Smooth muscle cell (in vitro differentiated cells): ENCODE results near the gene ZNF768. TPM values are rescaled to one million over a fixed set of nuclear protein-coding genes. Genes with fewer than 3 reads are reported as not detected.

Experiments
- DNase-seq: peaks from one replicate; lab custom pipeline; 2025; ENCODE audit not compliant: unreplicated experiment; lab: John Stamatoyannopoulos, UW
- H2AFZ ChIP-seq: fragments of 200-600 bp; sonication (generic); 2 replicates; pipeline ENCODE4 v1.6.0; 2016; ENCODE audit warnings: antibody characterized with exemption, low read depth, mild to moderate bottlenecking
- H3F3A ChIP-seq: fragments of 200-600 bp; sonication (generic); 2 replicates; pipeline ENCODE4 v1.6.0; 2017; ENCODE audit warnings: antibody characterized with exemption, low read depth
- H3K27ac ChIP-seq: fragments of 200-600 bp; sonication (generic); 2 replicates; pipeline ENCODE4 v1.5.1; 2016; ENCODE audit warnings: low read depth, mild to moderate bottlenecking
- H3K27me3 ChIP-seq: fragments of 200-600 bp; sonication (generic); 2 replicates; pipeline ENCODE4 v1.6.1; 2016; ENCODE audit warnings: low read depth, mild to moderate bottlenecking
- H3K36me3 ChIP-seq: fragments of 200-600 bp; sonication (generic); 2 replicates; pipeline ENCODE4 v1.5.1; 2016; ENCODE audit warnings: low read depth
- H3K4me1 ChIP-seq: fragments of 200-600 bp; sonication (generic); 2 replicates; pipeline ENCODE4 v1.5.1; 2016; ENCODE audit warnings: low read depth
- H3K4me2 ChIP-seq: fragments of 200-600 bp; sonication (generic); 2 replicates; pipeline ENCODE4 v1.6.0; 2016; ENCODE audit warnings: mild to moderate bottlenecking
- H3K4me3 ChIP-seq: fragments of 200-600 bp; sonication (generic); 2 replicates; pipeline ENCODE4 v1.5.1; 2016; ENCODE audit warnings: mild to moderate bottlenecking
- H3K79me2 ChIP-seq: fragments of 200-600 bp; sonication (generic); 2 replicates; pipeline ENCODE4 v1.6.0; 2016; ENCODE audit warnings: low read depth, mild to moderate bottlenecking
- H3K9ac ChIP-seq: fragments of 200-600 bp; sonication (generic); 2 replicates; pipeline ENCODE4 v1.6.0; 2016; ENCODE audit warnings: low read depth
- H3K9me3 ChIP-seq: fragments of 200-600 bp; sonication (generic); replicated peaks from 2 replicates; pipeline ENCODE4 v1.5.1; 2016; ENCODE audit warnings: low read depth
- H4K20me1 ChIP-seq: fragments of 200-600 bp; sonication (generic); 2 replicates; pipeline ENCODE4 v1.6.0; 2016; ENCODE audit warnings: low read depth
- CTCF ChIP-seq: fragments of 200-600 bp; sonication (generic); IDR thresholded peaks from 2 replicates; pipeline ENCODE4 v1.5.1; 2017; ENCODE audit warnings: borderline replicate concordance, mild to moderate bottlenecking, antibody characterized with exemption; ENCODE audit not compliant: insufficient read depth, poor library complexity, severe bottlenecking
- WGBS: methylation state at CpG from one replicate; pipeline ENCODE4 v1.1.7; 2016; ENCODE audit warnings: low lambda C conversion rate; 5-methylcytosine and 5-hydroxymethylcytosine counted together
- microRNA-seq: library from miRNA; unstranded; fragments of <30 nt; microRNA quantifications from one replicate; pipeline ENCODE4, GENCODE V29; 2016; ENCODE audit warnings: borderline number of aligned reads
- polyA plus RNA-seq: library from polyadenylated mRNA; unstranded; fragments of >200 nt; fragmentation: Nextera tagmentation; extraction: Ambion mirVana; gene quantifications from 2 replicates; pipeline ENCODE4 v1.2.1, GENCODE V29; 2016
- small RNA-seq: library from RNA; depleted of rRNA; stranded (forward); fragments of <200 nt; gene quantifications from one replicate; pipeline ENCODE3, GENCODE V24; 2014
- total RNA-seq: library from RNA; depleted of rRNA; stranded (reverse); fragments of >200 nt; gene quantifications from 2 replicates; pipeline ENCODE4 v1.2.3, GENCODE V29; 2014

The ZNF768 gene
- total and polyA plus RNA-seq, 2 experiments from 2014 or later: 15.4 to 18.6 TPM

GRCh38 chr16:30476991-30477390 is 49.4 kb downstream of the ZNF768 start:
- no peak overlapping the region for H2AFZ ChIP-seq
- H4K20me1 ChIP-seq: no peaks in the 10 kb centered on the region
- no peaks in the 10 kb centered on the region for H3K36me3 ChIP-seq
- 80% methylated on average over 3 of the region's 3 CpGs for WGBS
- no peak for DNase-seq
- no peak overlapping the region for H3K4me3 ChIP-seq
- H3K9me3 ChIP-seq: no peaks in the 10 kb centered on the region
- no peak overlapping the region for H3K9ac ChIP-seq
- H3K4me2 ChIP-seq: no peak overlapping the region
- H3K27me3 ChIP-seq: peaks cover 8% of the 10 kb centered on the region
- H3K4me1 ChIP-seq: no peaks in the 10 kb centered on the region
- H3K27ac ChIP-seq: no peak overlapping the region
- no peaks in the 10 kb centered on the region for H3K79me2 ChIP-seq
- H3F3A ChIP-seq: no peaks in the 10 kb centered on the region
- no peak for TF ChIP-seq CTCF

- 91% methylated on average over 7 of the region's 7 CpGs for WGBS
- no peak overlapping the region for H3K4me2 ChIP-seq
- no peaks in the 10 kb centered on the region for H3K4me1 ChIP-seq
- H4K20me1 ChIP-seq: no peaks in the 10 kb centered on the region
- H3K79me2 ChIP-seq: no peaks in the 10 kb centered on the region
- H3K27ac ChIP-seq: no peak overlapping the region
- DNase-seq: no peak
- TF ChIP-seq CTCF: no peak
- H3K36me3 ChIP-seq: no peaks in the 10 kb centered on the region
- no peak overlapping the region for H2AFZ ChIP-seq
- no peak overlapping the region for H3K9ac ChIP-seq
- no peaks in the 10 kb centered on the region for H3F3A ChIP-seq
- no peak overlapping the region for H3K4me3 ChIP-seq
- no peaks in the 10 kb centered on the region for H3K27me3 ChIP-seq
- H3K9me3 ChIP-seq: no peaks in the 10 kb centered on the region
Observed at GRCh38 chr16:30474684-30475083, 51.7 kb downstream of the ZNF768 start.

GRCh38 chr16:30474074-30474452 is 52.3 kb downstream of the ZNF768 start:
- H3K9me3 ChIP-seq: no peaks in the 10 kb centered on the region
- H3K27me3 ChIP-seq: no peaks in the 10 kb centered on the region
- TF ChIP-seq CTCF: no peak
- H2AFZ ChIP-seq: no peak overlapping the region
- H3K79me2 ChIP-seq: no peaks in the 10 kb centered on the region
- no peak overlapping the region for H3K4me2 ChIP-seq
- no peaks in the 10 kb centered on the region for H3K36me3 ChIP-seq
- H3K4me1 ChIP-seq: no peaks in the 10 kb centered on the region
- H3F3A ChIP-seq: no peaks in the 10 kb centered on the region
- no peak overlapping the region for H3K27ac ChIP-seq
- no peaks in the 10 kb centered on the region for H4K20me1 ChIP-seq
- H3K9ac ChIP-seq: no peak overlapping the region
- WGBS: 93% methylated on average over 32 of the region's 35 CpGs
- no peak for DNase-seq
- H3K4me3 ChIP-seq: no peak overlapping the region

Small RNAs within 50 kb of the gene (microRNA-seq; reads per million reads assigned to microRNA genes)
- gene MIR4518: not detected

Small RNAs within 50 kb of the gene (small RNA-seq; reads per million reads assigned to genes)
- gene MIR4518 (not detected), gene RNU7-61P (not detected)

Other genes starting within 250 kb of the ZNF768 start
- gene CD2BP2, start 171.3 kb downstream of the ZNF768 start, total RNA-seq: 30.3 and 33.3 TPM in 2 replicates
- gene CD2BP2, start 171.3 kb downstream of the ZNF768 start, polyA plus RNA-seq: 42.0 and 43.5 TPM in 2 replicates
- 12.7 and 17.7 TPM in 2 replicates for gene TBC1D10B, start 156.1 kb downstream of the ZNF768 start, total RNA-seq
- 37.1 and 37.4 TPM in 2 replicates for gene TBC1D10B, start 156.1 kb downstream of the ZNF768 start, polyA plus RNA-seq
- not detected in 2 replicates for gene MYL11, start 151.8 kb downstream of the ZNF768 start, total RNA-seq
- 3.6 and 8.2 TPM in 2 replicates for gene MYL11, start 151.8 kb downstream of the ZNF768 start, polyA plus RNA-seq
- gene SEPTIN1, start 144.0 kb downstream of the ZNF768 start, total RNA-seq: 0.27 TPM in 1 of 2 replicates, not detected in the other
- 2.8 and 3.7 TPM in 2 replicates for gene SEPTIN1, start 144.0 kb downstream of the ZNF768 start, polyA plus RNA-seq
- 7.7 and 9.3 TPM in 2 replicates for gene ZNF48, start 131.1 kb downstream of the ZNF768 start, total RNA-seq
- 8.0 and 10.3 TPM in 2 replicates for gene ZNF48, start 131.1 kb downstream of the ZNF768 start, polyA plus RNA-seq
- gene ZNF771, start 119.0 kb downstream of the ZNF768 start, total RNA-seq: 6.6 and 7.2 TPM in 2 replicates
- 14.5 and 20.9 TPM in 2 replicates for gene ZNF771, start 119.0 kb downstream of the ZNF768 start, polyA plus RNA-seq
- gene DCTPP1, start 96.5 kb downstream of the ZNF768 start, total RNA-seq: 18.4 and 18.6 TPM in 2 replicates
- gene DCTPP1, start 96.5 kb downstream of the ZNF768 start, polyA plus RNA-seq: 34.8 and 37.8 TPM in 2 replicates
- gene SEPHS2, start 80.7 kb downstream of the ZNF768 start, total RNA-seq: 9.2 and 12.1 TPM in 2 replicates
- 26.4 and 30.5 TPM in 2 replicates for gene SEPHS2, start 80.7 kb downstream of the ZNF768 start, polyA plus RNA-seq
- gene ITGAL, start 53.8 kb downstream of the ZNF768 start, total RNA-seq: not detected in 2 replicates
- not detected in 2 replicates for gene ITGAL, start 53.8 kb downstream of the ZNF768 start, polyA plus RNA-seq
- 5.6 and 6.3 TPM in 2 replicates for gene ZNF747, start 8.3 kb upstream of the ZNF768 start, total RNA-seq
- 5.7 and 6.9 TPM in 2 replicates for gene ZNF747, start 8.3 kb upstream of the ZNF768 start, polyA plus RNA-seq
- gene ZNF764, start 31.8 kb upstream of the ZNF768 start, total RNA-seq: 1.6 and 5.0 TPM in 2 replicates
- gene ZNF764, start 31.8 kb upstream of the ZNF768 start, polyA plus RNA-seq: 4.0 and 6.5 TPM in 2 replicates
- 6.2 and 6.9 TPM in 2 replicates for gene ZNF688, start 45.1 kb upstream of the ZNF768 start, total RNA-seq
- 16.4 and 16.8 TPM in 2 replicates for gene ZNF688, start 45.1 kb upstream of the ZNF768 start, polyA plus RNA-seq
- 8.1 and 12.9 TPM in 2 replicates for gene ZNF785, start 59.1 kb upstream of the ZNF768 start, total RNA-seq
- 3.8 and 6.8 TPM in 2 replicates for gene ZNF785, start 59.1 kb upstream of the ZNF768 start, polyA plus RNA-seq
- gene ZNF689, start 83.8 kb upstream of the ZNF768 start, total RNA-seq: 9.9 and 10.0 TPM in 2 replicates
- 8.2 and 10.6 TPM in 2 replicates for gene ZNF689, start 83.8 kb upstream of the ZNF768 start, polyA plus RNA-seq
- gene PRR14, start 124.4 kb upstream of the ZNF768 start, total RNA-seq: 7.4 and 22.0 TPM in 2 replicates
- gene PRR14, start 124.4 kb upstream of the ZNF768 start, polyA plus RNA-seq: 16.7 and 26.1 TPM in 2 replicates
- gene FBRS, start 131.9 kb upstream of the ZNF768 start, total RNA-seq: 18.3 and 22.3 TPM in 2 replicates
- gene FBRS, start 131.9 kb upstream of the ZNF768 start, polyA plus RNA-seq: 21.9 and 25.0 TPM in 2 replicates
- gene SRCAP, start 172.6 kb upstream of the ZNF768 start, total RNA-seq: 9.0 and 16.2 TPM in 2 replicates
- 14.5 and 24.9 TPM in 2 replicates for gene SRCAP, start 172.6 kb upstream of the ZNF768 start, polyA plus RNA-seq
- gene PHKG2, start 221.9 kb upstream of the ZNF768 start, total RNA-seq: 24.9 and 35.9 TPM in 2 replicates
- gene PHKG2, start 221.9 kb upstream of the ZNF768 start, polyA plus RNA-seq: 39.1 and 40.1 TPM in 2 replicates
- 2.2 and 5.2 TPM in 2 replicates for gene CFAP119, start 235.5 kb upstream of the ZNF768 start, total RNA-seq
- gene CFAP119, start 235.5 kb upstream of the ZNF768 start, polyA plus RNA-seq: 3.0 and 3.5 TPM in 2 replicates
- gene RNF40, start 235.8 kb upstream of the ZNF768 start, total RNA-seq: 66.1 and 73.0 TPM in 2 replicates
- gene RNF40, start 235.8 kb upstream of the ZNF768 start, polyA plus RNA-seq: 92.5 and 107 TPM in 2 replicates